Trophoblast cell (in vitro differentiated cells and primary cell): ENCODE data around the gene HSD17B4.
"Not testable (repeated sequence)": the region's sequence is repeated elsewhere in the genome, so short reads cannot be mapped to it uniquely, and the experiment has no call there.

ENCODE experiments used
- DNase-seq, 2 donors: peaks; one replicate each; pipeline ENCODE4 v3.0.0-alpha.2; 2016
- H2AFZ ChIP-seq: 2 replicates; pipeline ENCODE4 v1.6.1; 2013; ENCODE audit warnings: low read length, moderate library complexity, mild to moderate bottlenecking; ENCODE audit not compliant: insufficient read depth, poor library complexity
- H2AK5ac ChIP-seq: 2 replicates; pipeline ENCODE4 v1.6.1; 2013; ENCODE audit warnings: mild to moderate bottlenecking, low read length
- H2BK120ac ChIP-seq: 2 replicates; pipeline ENCODE4 v1.6.1; 2013; ENCODE audit warnings: low read length, mild to moderate bottlenecking, moderate library complexity; ENCODE audit not compliant: insufficient read depth, poor library complexity
- H2BK12ac ChIP-seq: 2 replicates; pipeline ENCODE4 v1.6.1; 2013; ENCODE audit warnings: mild to moderate bottlenecking, low read length, moderate library complexity
- H2BK5ac ChIP-seq: 2 replicates; pipeline ENCODE4 v1.6.1; 2013; ENCODE audit warnings: low read length, low read depth, moderate library complexity, mild to moderate bottlenecking; ENCODE audit not compliant: poor library complexity
- H3K14ac ChIP-seq: 2 replicates; pipeline ENCODE4 v1.6.1; 2013; ENCODE audit warnings: mild to moderate bottlenecking, low read length
- H3K18ac ChIP-seq: 2 replicates; pipeline ENCODE4 v1.6.1; 2013; ENCODE audit warnings: mild to moderate bottlenecking, low read length
- H3K23ac ChIP-seq: 2 replicates; pipeline ENCODE4 v1.6.1; 2013; ENCODE audit warnings: low read length
- H3K27ac ChIP-seq: 2 replicates; pipeline ENCODE4 v1.5.1; 2013; ENCODE audit warnings: low read depth, mild to moderate bottlenecking, inconsistent platforms, low read length, moderate library complexity
- H3K27me3 ChIP-seq: 2 replicates; pipeline ENCODE4 v1.6.1; 2013; ENCODE audit warnings: inconsistent platforms, mild to moderate bottlenecking, low read length, moderate library complexity; ENCODE audit not compliant: insufficient read depth
- H3K36me3 ChIP-seq, 2 experiments: 1 replicate in 1 of 2; 2 replicates in 1 of 2; pipeline ENCODE4 v1.6.1; 2013; ENCODE audit warnings: low read length in 2 of 2, mild to moderate bottlenecking in 2 of 2, moderate library complexity in 1 of 2; ENCODE audit not compliant: insufficient read depth in 2 of 2, control insufficient read depth in 1 of 2
- H3K4ac ChIP-seq: 2 replicates; pipeline ENCODE4 v1.6.1; 2013; ENCODE audit warnings: low read depth, mild to moderate bottlenecking, low read length, moderate library complexity
- H3K4me1 ChIP-seq, 2 experiments: 1 replicate in 1 of 2; 2 replicates in 1 of 2; pipeline ENCODE4 v1.6.1; 2013; ENCODE audit warnings: low read length in 2 of 2, mild to moderate bottlenecking in 2 of 2, moderate library complexity in 1 of 2; ENCODE audit not compliant: insufficient read depth in 2 of 2, control insufficient read depth in 1 of 2
- H3K4me2 ChIP-seq: 2 replicates; pipeline ENCODE4 v1.6.1; 2013; ENCODE audit warnings: inconsistent platforms, mild to moderate bottlenecking, low read length, moderate library complexity
- H3K4me3 ChIP-seq: 2 replicates; pipeline ENCODE4 v1.5.1; 2013; ENCODE audit warnings: mild to moderate bottlenecking, low read depth, low read length, inconsistent platforms
- H3K79me1 ChIP-seq: one replicate; pipeline ENCODE4 v1.6.1; 2013; ENCODE audit warnings: low read length
- H3K79me2 ChIP-seq: 2 replicates; pipeline ENCODE4 v1.6.1; 2013; ENCODE audit warnings: low read length, mild to moderate bottlenecking; ENCODE audit not compliant: control insufficient read depth, insufficient read depth, poor library complexity
- H3K9ac ChIP-seq: 2 replicates; pipeline ENCODE4 v1.6.1; 2013; ENCODE audit warnings: mild to moderate bottlenecking, low read length
- H3K9me3 ChIP-seq: 2 replicates; pipeline ENCODE4 v1.6.1; 2013; ENCODE audit warnings: low read depth, mild to moderate bottlenecking, control low read depth, inconsistent platforms, low read length; ENCODE audit not compliant: insufficient read depth
- H4K12ac ChIP-seq: 2 replicates; pipeline ENCODE4 v1.6.1; 2013; ENCODE audit warnings: low read depth, mild to moderate bottlenecking, low read length, moderate library complexity
- H4K8ac ChIP-seq: 2 replicates; pipeline ENCODE4 v1.6.1; 2013; ENCODE audit warnings: low read depth, mild to moderate bottlenecking, low read length, moderate library complexity
- H4K91ac ChIP-seq: one replicate; pipeline ENCODE4 v1.6.1; 2013; ENCODE audit warnings: low read depth, mild to moderate bottlenecking, low read length, moderate library complexity
- whole genome bisulfite sequencing: extraction: QIAGEN DNeasy Blood & Tissue Kit; methylation state at CpG from one replicate; pipeline ENCODE4 v1.1.7; 2013; ENCODE audit warnings: missing lambda C conversion rate; ENCODE audit not compliant: insufficient read length, insufficient coverage; ENCODE audit errors: extremely low coverage; 5-methylcytosine and 5-hydroxymethylcytosine counted together

The HSD17B4 gene

GRCh38 chr5:119437785-119438586 lies 14.3 kb upstream of the HSD17B4 start:
- H3K9ac ChIP-seq, H3K36me3 ChIP-seq, H3K79me2 ChIP-seq, H3K4me1 ChIP-seq, H3K4ac ChIP-seq, H3K18ac ChIP-seq, H3K4me3 ChIP-seq, H4K12ac ChIP-seq, H3K4me2 ChIP-seq, H3K79me1 ChIP-seq, H4K8ac ChIP-seq, H3K27me3 ChIP-seq, DNase-seq, H2BK5ac ChIP-seq, H3K9me3 ChIP-seq, H3K27ac ChIP-seq, H3K23ac ChIP-seq, H2AK5ac ChIP-seq, H2BK120ac ChIP-seq, H2BK12ac ChIP-seq, H2AFZ ChIP-seq, H4K91ac ChIP-seq, H3K14ac ChIP-seq: not testable (repeated sequence)
- no CpG with 5 or more reads among the region's 3 CpGs for WGBS

GRCh38 chr5:119438587-119438917 lies 13.7 kb upstream of the HSD17B4 start:
- WGBS, result no CpG with 5 or more reads among the region's 1 CpG
- H2AK5ac ChIP-seq, H3K4me1 ChIP-seq, H4K12ac ChIP-seq, H3K27me3 ChIP-seq, H2BK120ac ChIP-seq, H4K91ac ChIP-seq, H3K4ac ChIP-seq, H2BK12ac ChIP-seq, H4K8ac ChIP-seq, H3K18ac ChIP-seq, H3K9ac ChIP-seq, H3K14ac ChIP-seq, H2AFZ ChIP-seq, H3K4me3 ChIP-seq, H3K23ac ChIP-seq, H2BK5ac ChIP-seq, H3K79me1 ChIP-seq, H3K36me3 ChIP-seq, H3K4me2 ChIP-seq, DNase-seq, H3K9me3 ChIP-seq, H3K79me2 ChIP-seq, H3K27ac ChIP-seq: not testable (repeated sequence)

- H2AK5ac ChIP-seq, result no peak overlapping the region
- WGBS, result 100% methylated on average over 1 of the region's 8 CpGs
- H4K8ac ChIP-seq, result no peak overlapping the region
Measured at GRCh38 chr5:119439140-119439631, 13.1 kb upstream of the HSD17B4 start.

GRCh38 chr5:119439632-119440031 lies 12.7 kb upstream of the HSD17B4 start:
- H3K79me2 ChIP-seq, H2BK12ac ChIP-seq, H2BK120ac ChIP-seq, H3K9ac ChIP-seq, DNase-seq, H3K27ac ChIP-seq, H3K79me1 ChIP-seq, H4K12ac ChIP-seq, H4K8ac ChIP-seq, H3K36me3 ChIP-seq, H3K23ac ChIP-seq, H2AK5ac ChIP-seq, H3K27me3 ChIP-seq, H3K4me1 ChIP-seq, H2BK5ac ChIP-seq, H4K91ac ChIP-seq, H3K4me2 ChIP-seq, H3K18ac ChIP-seq, H3K9me3 ChIP-seq, H3K14ac ChIP-seq, H2AFZ ChIP-seq, H3K4me3 ChIP-seq, H3K4ac ChIP-seq: not testable (repeated sequence)
- WGBS, result no CpG with 5 or more reads among the region's 3 CpGs

More at GRCh38 chr5:119439140-119439631, 13.1 kb upstream of the HSD17B4 start:
- H3K9ac ChIP-seq, result no peak overlapping the region
- H3K27me3 ChIP-seq, result no peaks in the 10 kb centered on the region
- no peak overlapping the region for H2BK120ac ChIP-seq
- DNase-seq, result no peak
- no peak overlapping the region for H3K27ac ChIP-seq
- H3K9me3 ChIP-seq, result peaks cover 3% of the 10 kb centered on the region
- H2BK5ac ChIP-seq, result no peak overlapping the region
- no peak overlapping the region for H3K18ac ChIP-seq
- H3K4me2 ChIP-seq, result no peak overlapping the region
- H3K23ac ChIP-seq, result no peak overlapping the region
- H2AFZ ChIP-seq, result no peak overlapping the region
- no peak overlapping the region for H4K91ac ChIP-seq
- H3K14ac ChIP-seq, result no peak overlapping the region
- H3K4me3 ChIP-seq, result no peak overlapping the region
- H4K12ac ChIP-seq, result no peak overlapping the region
- no peak overlapping the region for H3K4ac ChIP-seq
- no peaks in the 10 kb centered on the region for H3K79me1 ChIP-seq
- H3K79me2 ChIP-seq, result no peaks in the 10 kb centered on the region
- H3K36me3 ChIP-seq, result no peaks in the 10 kb centered on the region
- no peak overlapping the region for H2BK12ac ChIP-seq
- H3K4me1 ChIP-seq, result peaks cover 0 to 4% of the 10 kb centered on the region in 2 experiments
